K562 (cell line): ENCODE data around the gene GSS. TPM values are rescaled to one million over a fixed set of nuclear protein-coding genes. Genes with fewer than 3 reads are reported as not detected.
A peak's percentile ranks its signal among the peaks of the same experiment; 100 is the strongest.

Experiments
- CBFA2T2 ChIP-seq: fragments of 450-650 bp; conservative IDR thresholded peaks from 2 replicates; pipeline ENCODE4 v1.6.1; 2017; ENCODE audit warnings: mild to moderate bottlenecking
- CCNT2 ChIP-seq: IDR thresholded peaks from 2 replicates; pipeline ENCODE4 v1.6.1; 2011; ENCODE audit warnings: borderline replicate concordance, low read depth, mild to moderate bottlenecking, moderate library complexity, mixed read lengths, low read length; ENCODE audit not compliant: insufficient read length; ENCODE audit errors: extremely low read depth
- CREB3 ChIP-seq: fragments of 450-650 bp; conservative IDR thresholded peaks from 2 replicates; pipeline ENCODE4 v1.6.1; 2016; ENCODE audit warnings: missing genetic modification characterization, low read depth, mild to moderate bottlenecking, missing compliant biosample characterization, moderate library complexity
- DMBX1 ChIP-seq: fragments of 250-450 bp; sonication (Bioruptor Pico); IDR thresholded peaks from 2 replicates; pipeline ENCODE4 v1.8.0; 2022; ENCODE audit warnings: inconsistent platforms, mild to moderate bottlenecking, moderate library complexity, borderline replicate concordance
- E2F8 ChIP-seq: fragments of 450-650 bp; IDR thresholded peaks from 2 replicates; pipeline ENCODE4 v1.7.1; 2018; ENCODE audit warnings: mild to moderate bottlenecking, low read depth; ENCODE audit not compliant: partially characterized antibody
- FOXK2 ChIP-seq, 2 experiments: fragments of 450-650 bp; IDR thresholded peaks in 1 of 2; conservative IDR thresholded peaks in 1 of 2; 2 replicates each; pipeline ENCODE4 v1.6.1; 2016; ENCODE audit warnings: low read depth in 2 of 2, mild to moderate bottlenecking in 1 of 2
- HNRNPL ChIP-seq: fragments of 200-400 bp; formaldehyde crosslinking; IDR thresholded peaks from 2 replicates; pipeline ENCODE4 v1.6.1; 2017; ENCODE audit warnings: low read depth, mild to moderate bottlenecking, low read length
- LCOR ChIP-seq: sonication (generic); formaldehyde crosslinking; IDR thresholded peaks from 2 replicates; pipeline ENCODE4 v1.8.0; 2022; ENCODE audit warnings: mild to moderate bottlenecking, missing genetic modification reagents
- NEUROD1 ChIP-seq: fragments of 150-350 bp; IDR thresholded peaks from 2 replicates; pipeline ENCODE4 v1.6.1; 2014; ENCODE audit warnings: borderline replicate concordance, low read length, low read depth; ENCODE audit not compliant: partially characterized antibody
- OTX1 ChIP-seq: fragments of 450-650 bp; formaldehyde crosslinking; IDR thresholded peaks from 2 replicates; pipeline ENCODE4 v1.4.0; 2022; ENCODE audit warnings: mild to moderate bottlenecking
- TEAD4 ChIP-seq, 2 experiments: sonication (generic) in 1 of 2; formaldehyde crosslinking in 1 of 2; IDR thresholded peaks; 2 replicates each; pipeline versions ENCODE4 v1.6.1 to v1.8.0; 2012 to 2022; ENCODE audit warnings: borderline replicate concordance in 1 of 2, inconsistent platforms in 1 of 2, low read length in 1 of 2, mild to moderate bottlenecking in 1 of 2, missing genetic modification reagents in 1 of 2
- THAP12 ChIP-seq: fragments of 250-450 bp; sonication (Bioruptor Pico); IDR thresholded peaks from 2 replicates; pipeline ENCODE4 v1.9.0; 2021; ENCODE audit warnings: mild to moderate bottlenecking, inconsistent platforms
- ZBTB43 ChIP-seq: sonication (generic); formaldehyde crosslinking; IDR thresholded peaks from 2 replicates; pipeline ENCODE4 v1.8.0; 2023; ENCODE audit warnings: mild to moderate bottlenecking, missing genetic modification reagents
- ZNF280B ChIP-seq: fragments of 250-450 bp; sonication (Bioruptor Pico); IDR thresholded peaks from 2 replicates; pipeline ENCODE4 v1.5.1; 2021; ENCODE audit warnings: mild to moderate bottlenecking
- polyA plus RNA-seq, 8 experiments: library from polyadenylated mRNA; depleted of rRNA in 4 of 8; stranded (reverse) in 5 of 8; unstranded in 3 of 8; fragments of >200 nt; fragmentation: Nextera tagmentation in 2 of 8; fragmentation: Illumina TruSeq in 1 of 8; extraction: Ambion mirVana in 2 of 8; extraction: Trizol in 1 of 8; gene quantifications; 2 replicates each; pipeline versions ENCODE4 v1.2.1 to v1.2.3, GENCODE V29; 2011 to 2014; ENCODE audit warnings: inconsistent platforms in 1 of 8, missing spikeins in 1 of 8
- total RNA-seq, 7 experiments: library from RNA; depleted of rRNA in 6 of 7; stranded (reverse); fragments of >200 nt in 6 of 7; fragmentation: Illumina TruSeq in 2 of 7; extraction: Trizol in 2 of 7; gene quantifications; 2 replicates each; pipeline versions ENCODE4 v1.2.1 to v1.2.3, GENCODE V29; 2011 to 2021; ENCODE audit warnings: low replicate concordance in 1 of 7
- TF ChIP-seq, protein P1 (sequence below): fragments of 450-650 bp; formaldehyde crosslinking; IDR thresholded peaks from 2 replicates; pipeline ENCODE4 v1.4.0; 2022; ENCODE audit warnings: missing genetic modification characterization

Gene GSS
- total and polyA plus RNA-seq, 9 of the 15 experiments (the other 6 are each of a cell fraction or from before 2014, with no cell fraction given) = 18.4 to 165 (median 89.4) TPM

DNA sequence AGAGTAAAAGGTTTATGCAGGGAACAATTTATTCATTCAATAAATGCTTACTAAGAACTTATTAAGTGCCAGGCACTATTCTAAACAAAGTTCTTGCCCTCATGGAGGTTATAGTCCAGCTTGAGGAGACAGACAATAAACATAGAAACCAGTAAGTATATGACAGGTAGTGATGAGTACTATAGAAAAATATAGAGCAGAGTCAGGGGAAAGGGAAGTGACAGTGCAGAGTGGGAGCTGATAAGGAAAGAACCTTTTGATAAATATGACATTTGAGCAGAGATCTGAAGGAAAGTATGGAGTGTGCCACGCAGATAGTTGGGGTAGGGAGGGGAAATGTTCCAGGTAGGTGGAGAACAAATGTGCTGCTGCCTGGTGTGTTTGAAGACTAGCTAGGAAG lies 67.1 kb downstream of the GSS start (continued):
- TF ChIP-seq ZNF280B (CRISPR knock-in tag) (no peak), DMBX1 (CRISPR knock-in tag) (no peak), CCNT2 (no peak), CBFA2T2 (peak; percentile 87), THAP12 (no peak), NEUROD1 (no peak), FOXK2 (conservative IDR thresholded peaks at IDR 0.05 in 1 of 2, IDR thresholded peaks at IDR 0.05 in 1 of 2; ENCODE audit: low read depth in 2 of 2) (peak; percentile 46 to 80; a peak in 3 of 4 replicates), OTX1 (CRISPR knock-in tag) (0 out of 2 replicates have a peak, but pooled peaks have one; percentile 24), ZBTB43 (CRISPR knock-in tag) (no peak), E2F8 (peak; percentile 66), HNRNPL (no peak), LCOR (CRISPR knock-in tag) (no peak), CREB3 (tag) (no peak), TEAD4 (IDR thresholded peaks at IDR 0.05; ENCODE audit: low read length) (peak; percentile 70), TEAD4 (CRISPR knock-in tag; IDR thresholded peaks at IDR 0.05; ENCODE audit: borderline replicate concordance) (no peak)
- TF ChIP-seq, protein P1, sequence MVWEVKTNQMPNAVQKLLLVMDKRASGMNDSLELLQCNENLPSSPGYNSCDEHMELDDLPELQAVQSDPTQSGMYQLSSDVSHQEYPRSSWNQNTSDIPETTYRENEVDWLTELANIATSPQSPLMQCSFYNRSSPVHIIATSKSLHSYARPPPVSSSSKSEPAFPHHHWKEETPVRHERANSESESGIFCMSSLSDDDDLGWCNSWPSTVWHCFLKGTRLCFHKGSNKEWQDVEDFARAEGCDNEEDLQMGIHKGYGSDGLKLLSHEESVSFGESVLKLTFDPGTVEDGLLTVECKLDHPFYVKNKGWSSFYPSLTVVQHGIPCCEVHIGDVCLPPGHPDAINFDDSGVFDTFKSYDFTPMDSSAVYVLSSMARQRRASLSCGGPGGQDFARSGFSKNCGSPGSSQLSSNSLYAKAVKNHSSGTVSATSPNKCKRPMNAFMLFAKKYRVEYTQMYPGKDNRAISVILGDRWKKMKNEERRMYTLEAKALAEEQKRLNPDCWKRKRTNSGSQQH (CRISPR knock-in tag) = no peak
